Kidney epithelial cell (primary cell): Measurements from ENCODE around the gene FANCE. TPM values are rescaled to one million over a fixed set of nuclear protein-coding genes. Genes with fewer than 3 reads are reported as not detected.
A peak's percentile ranks its signal among the peaks of the same experiment; 100 is the strongest.

Source experiments
- DNase-seq: peaks from one replicate; pipeline ENCODE4 v3.0.0-alpha.2; 2010; ENCODE audit warnings: low read depth
- H3K27me3 ChIP-seq: 2 replicates; pipeline ENCODE4 v1.6.0; 2011; ENCODE audit warnings: low read length; ENCODE audit not compliant: control insufficient read depth, insufficient read depth
- H3K36me3 ChIP-seq: 2 replicates; pipeline ENCODE4 v1.5.1; 2011; ENCODE audit warnings: low read length; ENCODE audit not compliant: control insufficient read depth, insufficient read depth
- H3K4me3 ChIP-seq: 2 replicates; pipeline ENCODE4 v1.5.1; 2011; ENCODE audit warnings: low read depth, mild to moderate bottlenecking, control low read depth, low read length
- total RNA-seq: library from RNA; depleted of rRNA; stranded (reverse); fragments of >200 nt; gene quantifications from 2 replicates; pipeline ENCODE4 v1.2.3, GENCODE V29; 2015
- TF ChIP-seq, protein P1 (sequence below): IDR thresholded peaks from 2 replicates; pipeline ENCODE4 v1.5.1; 2011; ENCODE audit warnings: mild to moderate bottlenecking, moderate library complexity, low read length, control low read depth, inconsistent platforms; ENCODE audit not compliant: insufficient read depth, poor library complexity, severe bottlenecking

FANCE gene
- total RNA-seq, 1 donor from 2014 or later: 5.8 TPM

- Histone ChIP-seq H3K27me3 (peaks cover 3% of the 10 kb centered on the region), H3K4me3 (peak overlapping the region; percentile 59), H3K36me3 (no peaks in the 10 kb centered on the region)
- no peak for DNase-seq
- TF ChIP-seq, protein P1, sequence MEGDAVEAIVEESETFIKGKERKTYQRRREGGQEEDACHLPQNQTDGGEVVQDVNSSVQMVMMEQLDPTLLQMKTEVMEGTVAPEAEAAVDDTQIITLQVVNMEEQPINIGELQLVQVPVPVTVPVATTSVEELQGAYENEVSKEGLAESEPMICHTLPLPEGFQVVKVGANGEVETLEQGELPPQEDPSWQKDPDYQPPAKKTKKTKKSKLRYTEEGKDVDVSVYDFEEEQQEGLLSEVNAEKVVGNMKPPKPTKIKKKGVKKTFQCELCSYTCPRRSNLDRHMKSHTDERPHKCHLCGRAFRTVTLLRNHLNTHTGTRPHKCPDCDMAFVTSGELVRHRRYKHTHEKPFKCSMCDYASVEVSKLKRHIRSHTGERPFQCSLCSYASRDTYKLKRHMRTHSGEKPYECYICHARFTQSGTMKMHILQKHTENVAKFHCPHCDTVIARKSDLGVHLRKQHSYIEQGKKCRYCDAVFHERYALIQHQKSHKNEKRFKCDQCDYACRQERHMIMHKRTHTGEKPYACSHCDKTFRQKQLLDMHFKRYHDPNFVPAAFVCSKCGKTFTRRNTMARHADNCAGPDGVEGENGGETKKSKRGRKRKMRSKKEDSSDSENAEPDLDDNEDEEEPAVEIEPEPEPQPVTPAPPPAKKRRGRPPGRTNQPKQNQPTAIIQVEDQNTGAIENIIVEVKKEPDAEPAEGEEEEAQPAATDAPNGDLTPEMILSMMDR: no peak
Measured at GRCh38 chr6:35498422-35499067, 46.4 kb downstream of the FANCE start.

DNA sequence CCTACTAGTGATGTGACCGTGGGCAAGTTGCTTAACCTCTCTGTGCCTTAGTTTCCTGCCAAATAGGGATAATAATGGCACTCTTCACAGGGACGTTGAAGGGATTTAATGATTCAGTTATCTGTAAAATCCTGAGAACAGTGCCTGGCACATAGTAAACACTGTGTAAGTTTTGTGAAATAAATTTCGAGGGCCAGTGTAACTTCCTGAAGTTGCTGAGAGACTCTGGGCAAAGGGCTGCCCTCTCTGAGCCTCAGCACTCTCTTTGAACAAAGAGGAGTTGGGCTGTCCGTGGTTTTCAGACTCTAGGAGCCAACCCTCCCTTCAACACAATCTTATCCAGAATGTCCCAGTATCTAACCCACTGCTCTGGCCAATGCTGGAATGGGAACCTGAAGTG, 47.2 kb downstream of the FANCE start:
- H3K4me3 ChIP-seq: no peak overlapping the region
- H3K36me3 ChIP-seq: no peaks in the 10 kb centered on the region
- TF ChIP-seq, protein P1: no peak
- DNase-seq: no peak
- peaks cover 8% of the 10 kb centered on the region for H3K27me3 ChIP-seq

DNA sequence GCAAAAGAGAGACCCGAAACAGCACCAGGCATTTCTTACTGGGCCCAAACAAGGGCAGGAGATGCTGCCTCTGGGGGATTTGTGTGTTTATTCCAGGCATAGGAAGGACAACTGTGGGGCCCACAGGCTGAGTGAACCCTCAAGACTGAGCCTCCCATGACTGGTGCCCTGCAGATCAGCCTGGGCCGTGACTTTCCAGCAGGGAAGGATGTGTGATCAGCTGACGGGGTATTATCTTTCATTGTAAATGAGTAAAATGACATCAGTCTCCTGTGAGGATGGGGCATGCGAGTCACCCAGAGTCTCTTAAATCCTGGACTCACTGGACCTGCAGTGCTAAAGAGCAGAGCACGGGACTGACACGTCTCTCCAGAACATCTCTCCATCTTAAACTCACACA, 48.6 kb downstream of the FANCE start:
- H3K4me3 ChIP-seq: no peak overlapping the region
- TF ChIP-seq, protein P1: no peak
- DNase-seq: no peak
- peaks cover 12% of the 10 kb centered on the region for H3K27me3 ChIP-seq
- H3K36me3 ChIP-seq: no peaks in the 10 kb centered on the region

DNA sequence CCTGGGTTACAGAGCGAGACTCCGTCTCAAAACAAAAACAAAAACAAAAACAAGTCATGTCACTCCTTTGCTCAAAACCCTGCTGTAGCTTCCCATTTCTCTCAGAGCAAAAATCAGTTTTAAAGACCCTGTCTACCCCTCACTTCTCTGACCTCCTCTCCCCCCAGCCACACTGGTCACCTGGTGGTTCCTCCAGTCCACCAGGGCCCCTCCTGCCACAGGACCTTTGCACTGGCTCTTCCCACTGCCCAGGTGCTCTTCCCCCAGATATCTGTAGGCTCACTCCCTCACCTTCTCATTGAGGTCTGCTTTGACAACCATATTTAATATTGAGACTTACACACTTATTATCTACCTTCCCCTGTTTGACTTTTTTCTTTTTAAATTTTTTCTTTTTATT, 49.6 kb downstream of the FANCE start:
- TF ChIP-seq, protein P1: no peak
- no peak overlapping the region for H3K4me3 ChIP-seq
- no peaks in the 10 kb centered on the region for H3K36me3 ChIP-seq
- no peak for DNase-seq
- H3K27me3 ChIP-seq: peaks cover 17% of the 10 kb centered on the region

GRCh38 chr6:35503534-35503933, 51.4 kb downstream of the FANCE start:
- H3K4me3 ChIP-seq: no peak overlapping the region
- TF ChIP-seq, protein P1: no peak
- DNase-seq: no peak
- H3K36me3 ChIP-seq: no peaks in the 10 kb centered on the region
- H3K27me3 ChIP-seq: peaks cover 20% of the 10 kb centered on the region

DNA sequence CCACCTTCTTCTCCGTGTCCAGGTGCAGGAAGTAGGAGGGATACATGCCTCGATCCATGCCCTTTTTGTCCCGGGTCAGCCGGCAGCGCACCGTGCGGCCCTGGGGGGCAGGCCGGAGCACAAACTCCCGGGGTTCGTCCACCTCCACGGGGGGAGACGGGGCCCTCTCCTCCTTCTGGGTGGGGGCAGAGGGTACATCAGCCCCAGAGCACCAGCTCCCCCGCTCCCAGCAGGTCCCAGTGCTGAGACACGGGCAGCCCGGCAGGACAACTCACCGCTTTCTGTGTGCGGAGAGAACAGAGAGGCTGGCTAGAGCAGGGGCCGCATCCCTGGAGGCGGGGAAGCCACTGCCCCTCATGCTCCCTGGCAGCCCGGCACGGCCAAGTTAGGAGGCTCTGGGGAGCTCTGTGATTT, 53.9 kb downstream of the FANCE start:
- H3K27me3 ChIP-seq: peaks cover 35% of the 10 kb centered on the region
- TF ChIP-seq, protein P1: no peak
- no peak for DNase-seq
- no peak overlapping the region for H3K4me3 ChIP-seq
- H3K36me3 ChIP-seq: no peaks in the 10 kb centered on the region
